ENCODE data around the gene KCTD2.
"Not testable (repeated sequence)": the region's sequence is repeated elsewhere in the genome, so short reads cannot be mapped to it uniquely, and the experiment has no call there.

The KCTD2 gene

DNA sequence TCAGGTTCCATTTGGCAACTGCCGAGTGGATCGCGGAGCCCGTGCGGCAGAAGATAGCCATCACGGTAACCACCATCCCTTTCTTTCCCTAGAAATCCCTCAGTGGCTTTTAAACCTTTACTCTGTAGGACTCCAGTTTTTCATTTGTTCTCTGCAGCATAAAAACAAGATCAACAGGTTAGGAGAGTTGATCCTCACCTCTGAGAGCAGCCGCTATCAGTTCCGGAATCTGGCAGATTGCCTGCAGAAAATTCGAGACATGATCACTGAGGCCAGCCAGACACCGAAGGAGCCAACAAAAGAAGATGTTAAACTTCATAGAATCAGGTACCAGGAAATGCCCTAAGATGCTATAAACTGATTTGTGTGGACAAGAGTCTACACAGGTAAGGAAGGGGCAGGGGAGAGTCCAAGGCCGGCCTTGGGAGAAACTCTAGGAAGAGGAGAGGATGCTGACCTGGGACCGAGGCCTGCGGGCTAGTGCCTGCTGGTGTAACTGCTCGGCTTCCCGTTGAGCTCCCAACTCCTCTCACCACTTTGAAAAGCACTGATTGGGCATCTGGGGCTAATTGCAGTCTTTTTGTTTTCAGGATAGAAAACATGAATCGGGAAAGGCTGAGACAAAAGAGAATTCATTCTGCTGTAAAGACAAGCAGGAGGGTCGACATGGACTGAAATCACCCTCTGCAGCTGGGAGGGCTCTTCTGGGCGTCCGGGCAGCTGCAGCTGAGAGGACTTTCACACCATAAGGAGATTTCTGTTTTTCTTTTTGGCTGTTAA, 26.5 kb upstream of the KCTD2 start:
- DNase-seq, result no peak

DNA sequence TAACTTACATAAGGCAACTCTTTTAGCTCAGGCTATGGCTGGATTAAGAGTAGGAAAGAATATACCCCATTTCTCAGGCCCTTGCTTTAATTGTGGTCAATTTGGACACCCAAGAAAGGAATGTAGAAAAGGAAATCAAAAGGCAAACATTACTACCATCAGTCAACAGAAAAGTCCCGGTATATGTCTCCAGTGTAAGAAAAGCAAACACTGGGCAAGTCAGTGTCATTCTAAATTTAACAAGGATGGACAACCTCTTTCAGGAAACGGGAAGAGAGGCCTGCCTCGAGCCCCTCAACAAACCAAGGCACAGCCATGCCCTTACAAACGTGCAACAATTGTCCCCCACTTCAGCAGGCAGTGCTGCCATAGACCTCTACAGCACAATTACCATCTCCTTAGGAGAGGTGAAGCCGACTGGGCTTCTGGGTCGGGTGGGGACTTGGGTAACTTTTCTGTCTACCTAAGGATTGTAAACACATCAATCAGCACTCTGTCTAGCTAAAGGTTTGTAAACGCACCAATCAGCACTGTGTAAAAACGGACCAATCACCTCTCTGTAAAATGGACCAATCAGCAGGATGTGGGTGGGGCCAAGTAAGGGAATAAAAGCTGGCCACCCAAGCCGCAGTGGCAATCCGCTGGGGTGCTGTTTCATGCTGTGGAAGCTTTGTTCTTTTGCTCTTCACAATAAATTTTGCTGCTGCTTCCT, 22.2 kb upstream of the KCTD2 start:
- DNase-seq, result peak in 1 of 5 donors; percentile 30

DNA sequence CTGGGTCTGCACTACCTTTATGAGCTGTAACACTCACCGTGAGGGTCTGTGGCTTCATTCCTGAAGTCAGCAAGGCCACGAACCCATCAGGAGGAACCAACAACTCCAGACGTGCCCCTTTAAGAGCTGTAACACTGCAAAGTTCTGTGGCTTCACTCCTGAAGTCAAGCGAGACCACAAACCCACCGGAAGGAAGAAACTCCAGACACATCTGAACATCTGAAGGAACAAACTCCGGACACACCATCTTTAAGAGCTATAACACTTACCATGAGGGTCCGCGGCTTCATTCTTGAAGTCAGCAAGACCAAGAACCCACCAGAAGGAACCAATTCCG, 21.7 kb upstream of the KCTD2 start:
- not testable (repeated sequence) for DNase-seq

DNA sequence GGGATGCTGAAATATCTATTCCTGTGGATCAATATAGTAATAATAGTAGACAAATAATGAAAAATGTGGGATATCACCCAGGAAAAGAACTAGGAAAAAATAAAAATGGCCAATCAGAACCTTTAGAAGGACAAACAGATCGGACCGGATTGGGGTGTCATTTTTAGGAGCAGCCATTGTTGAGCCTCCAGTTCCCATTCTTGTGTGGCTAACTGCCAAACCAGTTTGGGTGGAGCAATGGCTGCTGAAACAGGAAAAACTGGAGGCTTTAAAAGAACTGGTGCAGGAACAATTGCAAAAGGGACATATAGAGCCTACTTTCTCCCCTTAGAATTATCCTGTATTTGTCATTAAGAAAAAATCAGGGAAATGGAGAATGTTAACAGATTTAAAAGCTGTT, 20.4 kb upstream of the KCTD2 start:
- not testable (repeated sequence) for DNase-seq

DNA sequence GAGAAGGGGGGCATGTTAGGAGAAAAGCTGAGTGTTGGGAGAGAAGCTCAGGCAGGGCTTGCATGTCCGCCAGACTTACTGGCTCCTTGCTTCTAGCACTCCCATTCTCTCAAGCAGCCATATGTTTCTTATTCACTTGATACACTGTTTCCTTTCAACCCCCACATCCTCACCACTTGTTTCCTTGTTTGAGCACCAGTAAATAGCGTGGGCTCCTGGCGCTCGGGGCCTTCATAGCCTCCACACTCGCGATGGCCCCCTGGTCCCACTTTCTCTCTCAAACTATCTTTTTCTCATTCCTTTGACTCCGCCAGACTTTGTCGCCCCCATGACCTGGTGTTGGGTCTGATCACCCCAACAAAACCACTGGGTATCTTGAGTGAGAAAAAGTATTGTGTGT, 16.9 kb upstream of the KCTD2 start:
- no peak for DNase-seq

DNA sequence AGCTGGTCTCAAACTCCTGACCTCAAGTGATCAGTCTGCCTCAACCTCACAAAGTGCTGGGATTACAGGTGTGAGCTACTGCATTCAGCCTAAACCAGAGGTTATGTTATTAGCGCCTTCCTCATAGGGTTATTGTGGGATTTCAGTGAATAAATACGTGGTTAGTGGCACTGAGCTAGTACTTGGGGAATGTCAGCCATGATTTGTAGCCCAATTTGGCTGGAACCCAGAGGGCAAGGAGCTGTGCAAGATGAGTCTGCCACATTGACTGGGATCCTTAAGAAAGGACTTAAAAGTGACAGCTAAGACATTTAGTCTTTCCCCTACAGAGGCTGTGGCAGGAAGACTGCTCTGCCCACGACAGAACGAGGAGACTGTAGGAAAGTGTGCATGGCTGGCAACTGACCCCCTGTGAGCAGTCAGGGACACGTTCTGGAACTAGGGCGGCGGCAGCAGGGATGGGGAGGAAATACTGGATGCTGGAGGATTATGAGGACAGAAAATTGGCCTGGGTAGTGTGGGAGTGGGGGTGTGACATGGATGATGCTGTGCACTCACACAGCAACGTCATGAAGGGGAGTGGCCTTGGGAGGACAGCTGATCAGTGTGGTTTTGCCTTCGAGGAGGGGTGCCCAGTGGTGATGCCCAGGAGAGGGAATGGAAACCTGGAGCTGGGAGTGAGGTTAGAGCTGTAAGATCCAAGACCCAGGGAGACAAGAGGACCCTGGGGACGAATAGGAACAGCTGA, 14.9 kb upstream of the KCTD2 start:
- DNase-seq, result peak in 4 of 5 donors; percentile 32 to 66 (median 57)

DNA sequence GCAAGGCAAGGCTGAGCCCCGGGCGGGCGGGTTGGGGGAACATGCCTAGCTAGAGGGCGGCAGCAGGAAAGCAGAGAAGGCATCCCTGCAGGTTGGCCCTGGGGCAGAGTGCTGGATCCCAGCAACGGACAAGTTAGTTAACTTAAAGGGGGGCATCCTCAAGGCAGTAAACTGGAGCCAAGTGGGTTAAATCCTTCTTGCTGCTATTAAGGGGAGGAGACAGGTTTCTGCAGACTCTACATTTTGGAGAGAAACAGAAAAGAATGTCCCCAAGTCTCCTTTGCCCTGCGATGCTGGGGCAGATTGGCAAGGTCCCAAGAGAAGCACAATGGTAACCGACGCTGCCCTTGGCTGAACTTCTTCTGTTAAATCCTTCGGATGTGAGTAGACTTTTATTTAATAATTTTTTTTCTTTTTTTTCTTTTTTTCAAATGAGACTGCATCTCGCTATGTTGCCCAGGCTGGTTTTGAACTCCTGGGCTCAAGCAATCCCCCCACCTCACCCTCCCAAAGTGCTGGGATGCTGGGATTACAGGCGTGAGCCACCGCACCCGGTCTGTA, 14.2 kb upstream of the KCTD2 start:
- DNase-seq, result no peak

DNA sequence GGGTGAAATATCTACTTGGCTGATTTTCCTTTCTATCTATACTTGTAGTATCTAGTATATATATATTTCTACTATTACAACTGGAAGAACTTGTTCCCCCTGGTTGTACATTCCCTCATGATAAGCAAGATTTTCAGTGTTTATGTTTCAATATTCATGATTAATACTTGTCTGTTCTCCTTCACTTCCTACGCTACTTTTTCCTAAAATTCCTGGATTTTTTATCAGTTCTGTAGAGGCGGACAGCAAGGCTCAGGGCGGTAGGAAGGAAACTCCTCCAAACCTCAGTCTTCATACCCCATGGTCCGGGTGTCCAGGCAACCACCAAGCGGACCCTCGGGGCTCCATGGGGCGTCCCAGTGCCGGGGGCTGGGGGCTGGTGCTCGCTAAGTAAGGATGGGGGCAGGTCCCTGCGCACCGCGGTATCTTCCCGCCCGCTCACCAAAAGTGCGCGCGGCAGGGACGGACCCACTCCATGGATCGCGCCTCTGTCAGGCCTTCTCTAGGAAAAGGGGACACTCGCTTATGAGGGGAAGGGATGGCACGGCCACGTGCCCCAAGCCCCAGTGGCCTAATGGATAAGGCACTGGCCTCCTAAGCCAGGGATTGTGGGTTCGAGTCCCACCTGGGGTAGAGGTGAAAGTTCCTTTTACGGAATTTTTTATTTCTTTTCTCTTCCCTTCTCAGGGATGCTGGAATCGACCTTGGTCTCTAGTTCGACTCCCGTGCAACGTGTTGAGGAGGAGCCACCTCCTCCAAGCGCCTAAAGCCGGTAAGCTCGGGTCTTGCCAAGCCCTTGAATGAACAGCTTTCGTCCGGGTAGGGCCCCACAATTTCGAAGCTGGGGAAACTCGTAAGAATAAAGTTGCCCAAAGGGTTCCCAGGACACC, 13.4 kb upstream of the KCTD2 start:
- DNase-seq, result peak; percentile 51 to 85 (median 70)

DNA sequence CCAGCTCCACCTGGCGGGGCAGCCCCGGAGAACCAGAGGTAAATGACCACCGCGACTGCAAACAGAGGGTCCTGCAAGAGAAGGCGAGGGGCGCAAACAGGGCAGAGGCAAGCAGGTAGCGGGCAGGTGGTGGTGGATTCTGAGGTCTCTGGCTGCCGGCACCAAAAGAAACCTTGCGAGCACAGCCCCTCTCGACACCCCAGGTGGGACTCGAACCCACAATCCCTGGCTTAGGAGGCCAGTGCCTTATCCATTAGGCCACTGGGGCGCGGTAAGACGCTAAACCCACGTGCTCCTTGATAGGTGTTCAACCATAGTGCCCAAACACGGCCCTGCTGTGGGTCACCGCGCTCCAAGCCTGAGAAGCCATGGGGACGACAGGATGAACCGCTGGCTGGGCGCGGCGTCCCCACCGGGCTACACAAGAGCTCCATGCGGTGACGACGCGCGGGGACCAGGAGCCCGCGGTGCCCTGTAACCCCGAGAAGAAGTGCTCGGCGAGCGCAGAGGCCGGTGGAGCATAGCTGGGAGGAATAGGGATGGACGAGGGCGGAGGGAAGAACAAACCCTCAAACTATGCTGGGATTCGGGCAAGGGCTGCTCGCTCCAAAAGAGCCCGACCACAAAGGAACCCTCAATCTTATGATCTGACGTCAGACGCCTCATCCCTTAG, 12.7 kb upstream of the KCTD2 start:
- peak; percentile 32 to 90 (median 64) for DNase-seq

DNA sequence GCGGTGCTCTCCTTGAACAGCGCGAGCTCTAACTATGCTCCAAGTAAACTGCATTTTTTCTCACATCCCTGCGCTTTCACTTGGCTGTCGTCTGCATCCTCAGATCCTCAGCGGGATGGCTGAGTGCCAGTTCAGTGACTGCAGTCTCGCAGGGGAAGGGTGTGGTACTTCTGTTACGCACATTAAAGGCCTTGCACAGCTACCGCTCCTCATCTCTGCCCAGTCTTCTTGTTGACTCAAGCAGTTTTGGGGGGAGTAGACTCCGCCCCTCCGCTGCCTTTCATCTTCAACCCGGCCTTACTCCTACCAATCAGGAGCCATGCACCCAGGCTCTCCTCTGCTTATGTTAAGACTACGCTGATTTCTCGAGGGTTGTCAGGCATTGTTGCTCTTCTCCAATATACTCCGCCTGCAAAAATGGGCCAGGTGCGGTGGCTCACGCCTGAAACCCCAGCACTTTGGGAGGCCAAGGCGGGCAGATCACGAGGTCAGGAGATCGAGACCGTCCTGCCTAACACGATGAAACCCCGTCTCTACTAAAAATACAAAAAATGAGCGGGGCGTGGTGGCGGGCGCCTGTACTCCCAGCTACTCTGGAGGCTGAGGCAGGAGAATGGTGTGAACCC, 10.3 kb upstream of the KCTD2 start:
- peak; percentile 74 to 93 (median 92) for DNase-seq

DNA sequence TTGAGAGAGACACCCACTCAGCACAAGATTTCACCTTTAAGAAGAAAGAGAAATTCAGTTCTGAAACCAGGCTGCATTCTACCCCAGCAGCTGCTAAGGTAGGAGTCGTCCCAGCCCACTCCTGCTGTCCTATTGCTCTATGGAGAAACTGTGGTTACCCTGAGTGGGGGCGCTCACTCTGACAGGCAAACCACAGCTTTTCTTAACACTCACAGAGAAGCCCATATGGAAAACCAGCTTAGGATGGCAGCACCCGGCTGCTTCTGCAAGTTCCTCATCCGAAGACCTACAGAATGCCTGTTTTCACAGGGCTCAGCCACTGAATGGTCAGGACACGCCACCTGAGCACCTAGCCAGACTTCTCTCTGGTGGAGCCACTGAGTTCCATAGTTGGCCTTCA, 7.8 kb upstream of the KCTD2 start:
- no peak for DNase-seq

DNA sequence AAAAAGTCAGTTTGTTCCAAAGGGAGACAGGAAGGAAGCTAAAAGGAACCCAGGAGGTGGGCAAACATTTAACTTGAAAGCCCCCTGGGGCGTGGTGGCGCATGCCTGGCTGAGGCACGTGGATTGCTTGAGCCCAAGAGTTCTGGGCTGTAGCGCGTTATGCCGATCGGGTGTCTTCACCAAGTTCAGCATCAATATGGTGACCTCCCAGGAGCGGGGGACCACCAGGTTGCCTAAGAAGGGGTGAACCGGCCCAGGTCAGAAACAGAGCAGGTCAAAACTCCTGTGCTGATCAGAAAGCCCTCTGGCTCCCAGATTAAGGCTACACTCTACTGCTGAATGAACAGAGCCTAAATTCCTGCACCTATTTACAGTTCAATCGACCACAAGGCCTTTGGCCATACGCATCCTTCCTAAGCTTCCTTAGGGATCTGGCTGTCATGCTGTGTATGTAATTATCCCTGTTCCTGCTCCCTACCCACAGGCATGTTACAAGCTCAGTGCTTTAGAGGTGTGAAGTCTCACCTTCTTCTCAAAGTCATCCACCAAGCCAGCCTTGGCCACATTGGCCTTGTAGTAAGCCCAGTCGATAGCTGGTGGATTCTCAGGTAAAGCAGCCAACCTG, 5.3 kb upstream of the KCTD2 start:
- DNase-seq, result no peak

DNA sequence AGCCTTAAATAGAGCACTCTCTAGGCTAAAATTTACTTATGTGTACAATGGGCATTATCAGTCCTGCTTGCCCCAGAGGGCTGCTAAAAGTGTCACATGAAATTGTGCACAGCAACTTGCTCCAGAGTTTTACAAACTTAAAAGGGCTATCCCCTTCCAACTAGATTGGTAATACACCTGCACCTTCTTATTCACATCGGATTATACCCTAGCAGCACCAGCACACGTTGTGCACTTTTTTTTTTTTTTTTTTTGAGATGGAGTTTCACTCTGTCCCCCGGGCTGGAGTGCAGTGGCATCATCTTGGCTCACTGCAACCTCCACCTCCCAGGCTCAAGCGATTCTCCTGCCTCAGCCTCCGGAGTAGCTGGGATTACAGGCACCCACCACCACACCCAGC, 3.2 kb upstream of the KCTD2 start:
- not testable (repeated sequence) for DNase-seq

DNA sequence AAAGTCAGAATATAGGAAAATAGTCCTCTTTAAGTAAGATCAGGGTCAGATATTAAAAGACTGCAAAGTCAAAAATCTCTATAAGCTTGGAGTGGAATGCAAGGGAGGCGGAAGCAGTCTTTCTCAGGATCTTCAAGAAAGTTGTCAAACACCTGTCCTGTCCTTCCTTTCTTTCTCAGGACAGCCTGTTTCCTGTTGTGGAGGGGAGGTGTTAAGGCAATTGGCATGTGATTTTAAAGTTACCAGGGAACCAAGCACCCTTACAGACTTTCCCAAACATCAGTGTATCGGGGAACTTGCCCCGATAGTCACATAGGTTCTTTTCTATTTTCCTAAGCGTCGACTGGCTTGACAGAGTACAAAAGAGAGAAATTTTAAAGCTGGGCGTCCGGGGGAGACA, 2.3 kb upstream of the KCTD2 start:
- no peak for DNase-seq

DNA sequence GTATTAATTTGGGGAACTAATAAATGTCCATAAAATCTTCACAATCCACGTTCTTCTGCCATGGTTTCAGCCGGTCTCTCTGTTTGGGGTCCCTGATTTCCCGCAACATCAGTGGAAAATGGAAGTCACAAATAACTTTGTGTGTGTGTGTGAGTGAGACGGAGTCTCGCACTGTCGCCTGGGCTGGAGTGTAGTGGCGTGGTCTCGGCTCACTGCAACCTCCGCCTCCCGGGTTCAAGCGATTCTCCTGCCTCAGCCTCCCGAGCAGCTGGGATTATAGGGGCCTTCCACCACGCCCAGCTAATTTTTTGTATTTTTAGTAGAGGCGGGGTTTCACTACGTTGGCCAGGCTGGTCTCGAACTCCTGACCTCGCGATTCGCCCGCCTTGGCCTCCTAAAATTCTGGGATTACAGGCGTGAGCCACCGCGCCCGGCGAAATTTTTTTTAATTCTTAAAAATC, 1.0 kb upstream of the KCTD2 start:
- DNase-seq, result not testable (repeated sequence)

DNA sequence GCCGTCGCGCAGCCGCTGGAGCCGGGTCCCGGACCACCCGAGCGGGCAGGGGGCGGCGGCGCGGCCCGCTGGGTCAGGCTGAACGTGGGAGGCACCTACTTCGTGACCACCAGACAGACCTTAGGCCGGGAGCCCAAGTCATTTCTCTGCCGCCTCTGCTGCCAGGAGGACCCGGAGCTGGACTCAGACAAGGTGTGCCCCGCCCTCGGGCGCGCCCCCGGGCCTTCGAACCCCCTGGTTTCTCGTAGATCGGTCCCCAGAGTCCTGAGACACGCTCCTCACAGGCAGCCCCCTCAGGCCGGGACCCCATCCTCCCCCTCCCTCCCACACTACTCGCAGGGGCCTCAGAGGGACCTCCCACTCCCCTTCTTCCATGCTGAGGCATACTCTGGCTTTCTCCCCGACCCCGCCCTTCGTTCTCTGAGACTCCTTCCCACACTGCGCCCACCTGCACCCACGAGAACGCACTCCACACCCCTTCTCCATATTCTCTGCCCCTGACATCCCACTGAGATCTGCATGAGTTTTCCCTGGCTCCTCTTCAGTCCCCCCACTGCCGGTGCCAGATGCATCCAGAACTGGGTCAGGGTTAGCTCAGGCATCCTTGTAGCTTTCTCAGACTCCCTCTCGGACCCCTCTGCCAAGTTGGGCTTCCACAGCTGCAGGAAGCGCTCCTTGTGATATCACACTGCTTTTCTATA, 523 bp downstream of the KCTD2 start:
- peak in 3 of 5 donors; percentile 17 to 26 (median 18) for DNase-seq

DNA sequence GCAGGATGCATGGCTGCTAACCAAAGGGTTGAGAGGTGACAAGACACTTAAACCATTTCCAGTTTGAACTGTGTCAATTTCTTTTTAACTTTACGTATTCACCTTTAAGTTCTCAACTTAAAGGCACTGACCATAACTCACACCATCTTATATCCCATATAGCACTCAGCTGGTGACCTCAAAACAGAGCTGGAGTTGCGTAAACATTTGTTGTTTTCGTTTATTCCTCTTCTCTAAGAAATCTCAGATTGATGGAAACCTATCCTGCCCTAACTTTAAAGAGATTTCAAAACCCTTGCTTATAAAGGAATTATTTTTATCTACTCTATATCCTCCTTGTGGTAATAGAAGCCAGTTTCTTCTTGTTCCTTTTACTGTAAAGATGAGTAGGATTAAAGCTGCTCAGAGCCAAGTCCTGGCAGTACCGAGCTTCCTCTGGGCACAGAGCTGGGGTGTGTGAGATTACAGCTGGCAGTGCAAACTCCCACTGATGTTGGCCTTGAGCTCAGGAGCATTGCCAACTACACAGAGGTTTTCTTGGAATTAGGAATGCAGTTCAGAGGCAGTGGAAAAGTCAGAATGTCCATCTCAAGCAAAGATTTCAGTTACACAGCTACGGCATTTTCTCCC, 1.3 kb downstream of the KCTD2 start:
- no peak for DNase-seq

DNA sequence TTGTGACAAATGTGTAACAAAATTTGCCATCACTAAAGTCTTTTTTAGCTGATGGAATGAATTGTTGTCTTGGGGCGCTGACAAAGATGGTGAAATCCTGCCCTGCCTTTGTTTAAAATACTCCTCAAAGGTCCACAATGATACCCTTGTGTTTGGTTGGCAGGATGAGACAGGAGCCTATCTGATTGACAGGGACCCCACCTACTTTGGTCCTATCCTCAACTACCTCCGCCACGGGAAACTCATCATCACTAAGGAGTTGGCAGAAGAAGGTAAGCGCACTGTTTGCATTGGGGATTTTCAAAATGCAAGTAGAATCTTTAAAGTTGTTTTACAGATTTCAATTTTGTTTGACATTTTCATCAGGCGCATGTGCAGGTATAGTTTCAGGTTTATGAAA, 2.0 kb downstream of the KCTD2 start:
- DNase-seq, result no peak

DNA sequence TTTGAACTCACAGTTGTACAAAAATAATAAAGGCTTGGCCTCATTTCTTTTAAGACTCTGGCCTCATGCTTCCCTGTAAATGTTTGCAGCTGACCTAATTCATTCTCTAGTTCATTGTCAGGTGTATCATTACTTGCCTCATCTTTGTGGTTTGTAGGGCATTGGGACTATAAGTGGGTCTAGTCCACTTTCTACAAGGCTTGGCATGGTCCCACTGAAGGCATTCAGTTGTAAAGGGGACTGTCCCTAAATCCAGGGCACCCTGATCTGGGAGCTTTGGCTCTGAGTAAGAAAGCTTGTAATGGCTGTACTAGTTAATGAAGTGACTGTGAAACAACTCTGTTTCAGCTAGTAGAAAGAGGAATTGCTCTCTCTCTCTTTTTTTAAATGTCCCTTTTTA, 2.7 kb downstream of the KCTD2 start:
- DNase-seq, result no peak

All from T-helper 1 cell (primary cell).